Left hindlimb (tissue), 1 donor: ENCODE data around the gene GPC6.

Source experiments
- DNase-seq: peaks from one replicate; pipeline ENCODE4 v3.0.0-alpha.2; 2018

GPC6 gene

DNA sequence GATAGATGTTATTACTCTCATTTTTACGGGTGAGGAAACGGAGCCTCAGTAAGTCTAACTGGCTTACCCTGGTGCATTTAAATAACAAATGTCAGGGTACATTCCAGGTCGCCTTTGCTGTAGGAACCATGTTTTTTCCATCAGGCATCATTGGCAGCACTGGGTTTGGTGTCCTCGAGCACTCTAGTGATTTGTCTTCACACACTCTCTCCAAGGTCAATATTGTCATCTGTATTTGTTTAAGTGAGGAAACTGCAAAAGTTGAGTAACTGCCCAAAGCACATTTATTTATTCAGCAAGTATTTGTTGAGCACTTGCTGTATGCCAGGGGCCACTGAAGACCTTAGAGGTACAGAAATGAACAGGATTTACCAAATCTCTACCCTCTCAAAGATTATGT, 1174.3 kb downstream of the GPC6 start:
- DNase-seq, result no peak

GRCh38 chr13:94408314-94409036, 1181.9 kb downstream of the GPC6 start:
- no peak for DNase-seq

GRCh38 chr13:94411747-94412146, 1185.1 kb downstream of the GPC6 start:
- no peak for DNase-seq

- DNase-seq, result no peak
Observed at GRCh38 chr13:94412870-94413597, 1186.4 kb downstream of the GPC6 start.

DNA sequence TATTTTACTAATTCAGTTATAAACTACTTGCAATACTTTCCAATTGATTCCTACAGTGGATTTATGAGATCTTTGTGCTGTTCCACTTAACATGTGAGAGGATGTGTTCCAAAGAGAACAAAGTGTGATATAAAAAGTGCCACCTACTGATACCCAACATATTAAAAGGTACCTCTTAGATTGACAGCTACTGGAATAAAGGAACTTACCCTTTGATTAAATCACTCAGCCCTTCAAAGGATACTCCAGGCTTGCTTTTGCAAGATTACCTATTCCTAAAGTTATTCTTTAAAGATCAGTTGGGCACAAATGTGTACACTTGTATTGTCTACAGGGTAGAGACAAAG, 1187.0 kb downstream of the GPC6 start:
- no peak for DNase-seq

- no peak for DNase-seq
Observed at GRCh38 chr13:94414141-94414540, 1187.5 kb downstream of the GPC6 start.

DNA sequence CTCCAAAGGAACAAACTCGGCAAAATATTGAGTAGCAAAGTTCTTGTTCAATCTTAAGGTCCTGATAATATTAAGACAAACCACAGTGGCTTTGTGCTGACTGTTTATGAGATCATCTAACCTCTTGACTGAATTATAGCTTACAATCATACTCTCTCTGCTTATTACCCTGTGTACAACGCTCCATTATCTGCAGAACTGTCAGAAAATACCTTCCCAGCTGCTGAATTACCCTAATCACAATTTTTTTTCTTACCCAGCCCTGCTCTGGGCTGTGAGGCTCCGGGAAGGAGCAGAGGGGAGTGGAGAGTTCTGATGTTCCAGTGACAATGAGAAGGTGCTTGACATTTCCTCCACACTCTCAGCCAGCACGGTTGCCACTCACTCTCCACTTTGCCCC, 1188.1 kb downstream of the GPC6 start:
- DNase-seq, result no peak

- no peak for DNase-seq
Observed at GRCh38 chr13:94415500-94416237, 1189.1 kb downstream of the GPC6 start.

GRCh38 chr13:94416454-94417080, 1190.0 kb downstream of the GPC6 start:
- no peak for DNase-seq

GRCh38 chr13:94417294-94417693, 1190.7 kb downstream of the GPC6 start:
- DNase-seq, result no peak

- DNase-seq, result no peak
Observed at GRCh38 chr13:94419304-94419924, 1192.8 kb downstream of the GPC6 start.

DNA sequence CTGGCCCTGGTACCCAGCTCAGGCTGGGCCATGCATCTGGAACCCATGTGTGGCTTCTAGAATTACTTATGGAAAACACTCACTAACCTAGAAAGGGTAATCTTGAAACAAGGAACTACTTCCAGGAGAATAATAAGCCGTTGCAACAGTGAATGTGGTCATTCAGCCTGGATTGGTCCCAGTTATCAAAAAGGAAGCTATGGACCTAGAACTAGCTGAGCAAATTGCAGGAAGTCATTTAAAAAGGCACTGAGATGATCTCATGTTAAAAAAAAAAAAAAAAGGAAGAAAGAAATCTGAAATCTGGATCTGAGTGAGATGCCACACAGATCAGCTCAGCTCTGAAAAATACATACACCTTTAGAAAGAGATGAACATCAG, 1193.3 kb downstream of the GPC6 start:
- no peak for DNase-seq

- DNase-seq, result no peak
Observed at GRCh38 chr13:94427313-94427953, 1200.8 kb downstream of the GPC6 start.

DNA sequence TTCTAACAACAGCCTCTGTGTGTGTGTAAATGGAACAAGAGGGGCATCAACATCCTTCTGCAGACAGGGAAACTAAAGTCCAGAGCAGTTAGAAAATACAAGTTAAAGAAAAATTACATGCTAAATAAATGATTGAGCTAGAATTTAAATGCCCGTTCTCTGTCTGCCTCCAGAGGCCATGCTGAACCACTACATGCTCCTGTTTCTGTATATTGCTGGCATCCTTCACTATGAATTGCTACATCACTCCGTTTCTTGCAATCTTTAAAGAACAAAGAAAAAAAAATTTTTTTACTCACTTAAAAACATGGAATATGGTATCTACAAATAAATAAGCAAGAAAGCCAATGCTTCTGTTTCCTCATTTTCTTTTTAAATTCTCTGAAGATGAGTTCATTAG, 1205.0 kb downstream of the GPC6 start:
- no peak for DNase-seq

GRCh38 chr13:94431987-94432386, 1205.4 kb downstream of the GPC6 start:
- DNase-seq, result no peak

DNA sequence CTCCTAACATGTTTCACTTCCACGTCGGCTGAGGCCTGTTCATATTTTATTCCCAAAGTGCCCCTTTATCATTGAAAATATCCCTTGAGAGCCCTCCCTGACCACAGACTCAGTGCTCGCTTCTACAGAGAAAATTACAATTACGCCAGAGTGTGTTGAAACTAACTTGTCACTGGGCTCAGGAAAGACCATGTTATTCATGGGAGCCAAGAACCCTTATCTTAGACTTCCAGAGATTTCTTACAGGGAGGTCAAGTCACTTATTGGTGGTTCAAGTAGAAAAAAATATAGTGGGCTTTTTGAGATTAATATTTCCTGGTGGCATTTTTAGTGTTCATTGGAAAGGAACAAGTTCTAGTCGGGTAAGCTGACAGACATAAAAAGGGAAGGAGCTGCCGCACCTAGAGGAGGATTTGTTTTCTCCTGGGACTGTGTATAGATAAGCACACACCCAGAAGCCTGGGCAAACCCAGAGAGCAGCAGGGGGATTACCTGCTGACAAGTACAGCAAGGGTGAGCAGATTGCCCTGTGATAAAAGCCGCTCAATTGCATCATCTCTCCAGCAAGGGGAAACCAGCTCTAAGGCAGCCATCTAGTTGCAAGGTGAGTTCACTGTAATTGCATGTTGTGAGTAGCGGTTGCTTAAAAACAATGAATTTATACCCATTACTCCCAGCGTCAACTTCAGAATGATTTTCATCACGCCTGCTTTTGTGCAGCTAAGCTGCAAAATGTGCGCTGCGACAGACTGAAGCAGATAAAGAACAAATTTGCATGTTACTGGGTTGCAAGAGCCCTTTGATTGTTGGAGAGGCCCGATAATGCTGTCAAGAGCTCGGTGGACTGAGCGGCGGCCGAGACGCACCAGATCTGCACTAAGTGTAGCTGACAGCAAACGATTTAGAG, 1206.7 kb downstream of the GPC6 start:
- DNase-seq, result no peak

DNA sequence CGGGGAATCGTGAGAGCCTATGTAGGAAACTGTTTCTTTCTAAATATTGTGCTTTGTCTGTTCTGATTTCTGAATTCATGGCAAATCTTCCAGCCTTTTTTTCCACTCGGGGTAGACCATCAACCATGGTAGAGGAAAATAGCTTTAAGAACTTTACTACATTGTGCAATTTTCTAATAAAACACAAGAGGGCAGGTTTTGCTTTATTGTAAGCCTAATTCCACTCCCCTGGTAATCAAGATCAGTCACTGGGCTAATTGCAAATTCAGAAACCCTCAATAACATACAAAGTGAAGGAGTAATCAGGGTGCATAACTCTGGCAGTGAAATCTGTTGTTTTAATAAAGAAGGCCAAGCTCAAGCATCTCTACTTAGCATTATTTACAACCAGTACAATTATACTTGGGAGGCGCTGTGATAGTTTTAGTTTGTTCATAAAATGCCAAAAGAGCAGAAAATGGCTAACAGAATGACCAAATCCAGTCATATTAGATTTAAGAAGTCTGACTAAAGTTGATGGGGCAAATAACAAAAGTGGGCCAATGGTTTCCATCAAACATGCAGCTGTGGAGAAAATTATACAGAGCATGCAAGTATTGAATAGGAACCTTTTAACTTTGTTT, 1209.1 kb downstream of the GPC6 start:
- DNase-seq, result no peak

GRCh38 chr13:94444826-94445225, 1218.2 kb downstream of the GPC6 start:
- no peak for DNase-seq

DNA sequence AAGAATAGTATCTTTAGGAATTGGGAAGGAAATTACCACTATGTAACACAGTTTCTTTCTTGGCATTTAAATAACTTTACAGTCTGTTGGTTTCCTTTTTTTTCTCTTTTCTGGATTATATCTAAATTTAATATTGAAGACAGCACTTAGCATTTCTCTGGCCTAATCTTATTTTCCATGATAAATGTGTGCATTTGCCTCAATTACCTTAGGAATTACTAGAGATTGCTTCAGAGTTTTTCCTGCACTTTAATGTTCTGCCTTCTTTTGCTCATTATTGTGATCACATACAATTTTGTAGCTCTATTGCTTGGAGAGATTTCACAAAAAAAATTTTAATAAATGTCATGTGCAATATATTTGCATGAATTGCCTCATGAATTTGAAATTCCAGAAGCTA, 1227.7 kb downstream of the GPC6 start:
- no peak for DNase-seq

- no peak for DNase-seq
Observed at GRCh38 chr13:94454906-94455305, 1228.3 kb downstream of the GPC6 start.

DNA sequence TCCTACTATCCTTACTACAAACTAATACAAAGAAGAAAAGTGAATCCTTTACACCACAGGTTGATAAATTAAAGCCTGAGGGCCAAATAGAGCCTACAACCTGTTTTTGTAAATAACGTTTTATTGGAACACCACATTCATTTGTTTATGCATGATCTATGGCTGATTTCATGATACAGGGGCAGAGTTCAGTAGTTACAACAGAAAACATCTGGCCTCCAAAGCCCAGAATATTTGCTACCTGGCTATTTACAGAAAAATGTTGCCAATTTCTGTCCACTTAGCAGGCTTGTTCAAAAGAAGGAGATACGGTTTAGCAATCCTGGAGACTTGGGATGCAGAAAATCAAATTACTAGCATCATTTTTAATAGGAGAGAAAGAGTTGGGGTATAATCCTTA, 1228.8 kb downstream of the GPC6 start:
- no peak for DNase-seq
